Neural cell (in vitro differentiated cells): ENCODE measurements around the gene CLSTN3. TPM values are rescaled to one million over a fixed set of nuclear protein-coding genes. Genes with fewer than 3 reads are reported as not detected.

ENCODE experiments used
- H2AFZ ChIP-seq: fragments of 200-600, 300-800 bp; sonication (generic), shearing (Covaris generic); 2 replicates; pipeline ENCODE4 v1.6.0; 2014; ENCODE audit warnings: low read depth, mild to moderate bottlenecking, antibody characterized with exemption, low read length, moderate library complexity
- H3F3A ChIP-seq: fragments of 200-600 bp; shearing (Covaris generic); 2 replicates; pipeline ENCODE4 v1.6.1; 2016; ENCODE audit warnings: mild to moderate bottlenecking, moderate library complexity, mixed read lengths, antibody characterized with exemption, low read length; ENCODE audit not compliant: insufficient read depth, poor library complexity, severe bottlenecking
- H3K27ac ChIP-seq: fragments of 200-600, 300-800 bp; sonication (generic), shearing (Covaris generic); 2 replicates; pipeline ENCODE4 v1.5.1; 2014; ENCODE audit warnings: mild to moderate bottlenecking, low read length, moderate library complexity
- H3K27me3 ChIP-seq: fragments of 300-800, 200-600 bp; sonication (generic), shearing (Covaris generic); 2 replicates; pipeline ENCODE4 v1.6.0; 2014; ENCODE audit warnings: mild to moderate bottlenecking, low read depth, low read length, moderate library complexity; ENCODE audit not compliant: insufficient read depth
- H3K36me3 ChIP-seq: fragments of 300-800, 200-600 bp; sonication (generic), shearing (Covaris generic); 2 replicates; pipeline ENCODE4 v1.5.1; 2014; ENCODE audit warnings: mild to moderate bottlenecking, antibody characterized with exemption, low read length, moderate library complexity; ENCODE audit not compliant: insufficient read depth
- H3K4me2 ChIP-seq: fragments of 300-800, 200-600 bp; sonication (generic), shearing (Covaris generic); 2 replicates; pipeline ENCODE4 v1.6.0; 2014; ENCODE audit warnings: mild to moderate bottlenecking, low read length
- H3K4me3 ChIP-seq: fragments of 300-800, 200-600 bp; sonication (generic), shearing (Covaris generic); 2 replicates; pipeline ENCODE4 v1.5.1; 2014; ENCODE audit warnings: mild to moderate bottlenecking, low read length, moderate library complexity
- H3K79me2 ChIP-seq: fragments of 200-600 bp; shearing (Covaris generic); replicated peaks from 2 replicates; pipeline ENCODE4 v1.6.0; 2014; ENCODE audit warnings: mild to moderate bottlenecking, low read length, moderate library complexity; ENCODE audit not compliant: insufficient read depth
- H3K9ac ChIP-seq: fragments of 300-800, 200-600 bp; sonication (generic), shearing (Covaris generic); 2 replicates; pipeline ENCODE4 v1.6.1; 2016; ENCODE audit warnings: mild to moderate bottlenecking, low read length, mixed read lengths
- H3K9me2 ChIP-seq: fragments of 200-600 bp; shearing (Covaris generic); 2 replicates; pipeline ENCODE4 v1.6.1; 2016; ENCODE audit warnings: mild to moderate bottlenecking, low read length, mixed read lengths; ENCODE audit not compliant: insufficient read depth
- H3K9me3 ChIP-seq: fragments of 200-600, 300-800 bp; sonication (generic), shearing (Covaris generic); 2 replicates; pipeline ENCODE4 v1.6.1; 2016; ENCODE audit warnings: mild to moderate bottlenecking, mixed run types, low read length, moderate library complexity, mixed read lengths
- H4K20me1 ChIP-seq: fragments of 200-600 bp; shearing (Covaris generic); 2 replicates; pipeline ENCODE4 v1.6.1; 2016; ENCODE audit warnings: mild to moderate bottlenecking, mixed run types; ENCODE audit not compliant: insufficient read depth
- EP300 ChIP-seq: fragments of 450-650 bp; conservative IDR thresholded peaks from 2 replicates; pipeline ENCODE4 v1.6.1; 2014; ENCODE audit warnings: antibody characterized with exemption, mild to moderate bottlenecking, moderate library complexity; ENCODE audit not compliant: poor library complexity, severe bottlenecking
- EZH2 ChIP-seq: fragments of 200-600, 300-800 bp; shearing (Covaris generic), sonication (generic); IDR thresholded peaks from 2 replicates; pipeline ENCODE4 v1.6.1; 2014; ENCODE audit warnings: antibody characterized with exemption, low read length, borderline replicate concordance, mild to moderate bottlenecking; ENCODE audit not compliant: insufficient read depth, poor library complexity, severe bottlenecking
- MXI1 ChIP-seq: fragments of 450-650 bp; conservative IDR thresholded peaks from 2 replicates; pipeline ENCODE4 v1.6.1; 2014; ENCODE audit warnings: antibody characterized with exemption, mild to moderate bottlenecking; ENCODE audit not compliant: poor library complexity, severe bottlenecking
- POLR2AphosphoS5 ChIP-seq: IDR thresholded peaks from 2 replicates; pipeline ENCODE4 v1.6.1; 2012
- RAD21 ChIP-seq: fragments of 450-650 bp; conservative IDR thresholded peaks from 2 replicates; pipeline ENCODE4 v1.6.1; 2014; ENCODE audit warnings: antibody characterized with exemption, mild to moderate bottlenecking, moderate library complexity
- SMC3 ChIP-seq: fragments of 450-650 bp; conservative IDR thresholded peaks from 2 replicates; pipeline ENCODE4 v1.6.1; 2014; ENCODE audit warnings: antibody characterized with exemption, mild to moderate bottlenecking, moderate library complexity; ENCODE audit not compliant: poor library complexity
- TAF1 ChIP-seq: IDR thresholded peaks from 2 replicates; pipeline ENCODE4 v1.6.1; 2012; ENCODE audit warnings: low read depth
- polyA plus RNA-seq: library from polyadenylated mRNA; depleted of rRNA; stranded (reverse); fragments of >200 nt; gene quantifications from 2 replicates; pipeline ENCODE4 v1.2.3, GENCODE V29; 2014
- TF ChIP-seq, protein P1 (sequence below): fragments of 450-650 bp; IDR thresholded peaks from 2 replicates; pipeline ENCODE4 v1.5.1; 2014; ENCODE audit warnings: antibody characterized with exemption, mild to moderate bottlenecking, moderate library complexity; ENCODE audit not compliant: poor library complexity, severe bottlenecking
- TF ChIP-seq, protein P2 (sequence below): IDR thresholded peaks from 2 replicates; pipeline ENCODE4 v1.6.1; 2012; ENCODE audit warnings: borderline replicate concordance

CLSTN3 gene
- polyA plus RNA-seq, 1 donor from 2014 or later, result 61.0 TPM

DNA sequence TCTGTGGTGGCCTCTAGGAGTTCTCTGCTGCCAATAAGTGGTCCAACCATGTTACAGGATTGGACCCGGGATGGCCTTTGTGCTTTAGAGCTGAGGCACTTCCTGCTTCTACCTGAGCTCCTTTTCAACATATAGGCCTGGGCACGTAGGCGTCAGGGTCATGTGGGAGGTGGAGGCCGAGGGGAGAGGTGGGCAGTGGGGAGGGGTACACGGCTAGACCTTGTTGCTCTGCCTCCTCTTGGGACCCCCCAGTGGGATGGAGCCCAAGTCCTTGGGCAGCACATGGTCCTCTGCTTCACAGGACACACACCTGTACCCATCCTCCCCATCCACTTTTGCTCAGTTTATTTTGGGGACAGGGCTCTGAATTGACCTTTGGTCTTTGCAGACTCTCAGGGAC lies 8.8 kb upstream of the CLSTN3 start:
- Histone ChIP-seq H3K9me3 (no peaks in the 10 kb centered on the region), H3K27me3 (no peaks in the 10 kb centered on the region), H3K4me3 (no peak overlapping the region), H3K36me3 (no peaks in the 10 kb centered on the region), H3K9ac (no peak overlapping the region), H3K79me2 (no peaks in the 10 kb centered on the region), H3K4me2 (no peak overlapping the region), H3K9me2 (no peaks in the 10 kb centered on the region), H3F3A (no peaks in the 10 kb centered on the region), H3K27ac (no peak overlapping the region), H4K20me1 (no peaks in the 10 kb centered on the region), H2AFZ (no peak overlapping the region)
- TF ChIP-seq EP300 (no peak), MXI1 (no peak), EZH2 (no peak), POLR2AphosphoS5 (no peak)

DNA sequence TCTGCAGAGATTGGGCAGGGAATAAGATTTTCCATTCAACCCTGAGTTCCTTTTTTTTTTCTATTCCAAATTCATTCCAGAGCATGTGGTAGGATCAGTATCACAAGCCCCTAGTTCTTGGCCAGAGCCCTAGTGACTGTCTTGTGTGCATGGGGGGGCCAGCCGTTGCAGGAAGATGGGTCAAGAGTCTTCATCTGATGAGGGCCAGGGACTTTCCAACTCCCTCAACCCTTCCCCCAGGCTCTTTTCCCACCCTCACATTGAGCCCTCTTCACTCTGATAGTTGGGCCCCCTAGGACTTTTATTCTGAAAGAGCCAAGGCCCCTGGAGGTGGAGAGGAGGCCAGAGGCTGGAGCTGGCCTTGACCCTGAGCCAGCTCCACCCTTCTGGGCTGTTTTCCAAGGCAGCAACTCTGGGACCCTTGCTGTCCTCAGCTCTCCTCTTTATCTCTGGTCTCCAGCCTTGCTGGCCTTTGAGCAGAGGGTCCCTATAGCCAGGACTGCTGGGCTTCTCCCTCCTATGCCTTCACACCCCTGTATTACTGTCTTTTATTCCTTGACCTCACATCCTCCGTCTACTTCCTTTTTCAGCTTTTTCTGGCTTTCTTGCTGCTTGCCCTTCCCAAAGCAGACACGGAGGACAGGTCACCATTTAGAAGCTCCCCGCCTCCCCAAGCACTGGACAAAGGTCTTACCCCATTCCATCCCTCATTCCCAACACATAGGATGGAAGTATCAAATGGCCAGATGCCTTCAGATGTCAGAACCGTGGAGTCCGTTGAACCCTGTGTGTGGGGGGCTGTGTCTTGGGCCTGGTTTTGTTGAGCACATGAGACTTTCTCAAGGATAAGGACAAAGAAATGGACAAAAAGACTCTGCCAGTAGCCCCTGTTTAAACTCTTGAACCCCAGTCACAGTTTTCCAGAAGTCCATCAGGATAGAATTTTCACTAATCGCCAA lies 7.1 kb upstream of the CLSTN3 start:
- Histone ChIP-seq H3K4me3 (no peak overlapping the region), H3K36me3 (no peaks in the 10 kb centered on the region), H2AFZ (no peak overlapping the region), H3K27me3 (no peaks in the 10 kb centered on the region), H4K20me1 (no peaks in the 10 kb centered on the region), H3K9me2 (no peaks in the 10 kb centered on the region), H3K9me3 (no peaks in the 10 kb centered on the region), H3K9ac (no peak overlapping the region), H3F3A (no peaks in the 10 kb centered on the region), H3K79me2 (no peaks in the 10 kb centered on the region), H3K4me2 (no peak overlapping the region), H3K27ac (no peak overlapping the region)
- TF ChIP-seq TAF1 (no peak), EP300 (no peak), RAD21 (no peak), EZH2 (no peak), MXI1 (no peak), POLR2AphosphoS5 (no peak), SMC3 (no peak)
- TF ChIP-seq, protein P1, sequence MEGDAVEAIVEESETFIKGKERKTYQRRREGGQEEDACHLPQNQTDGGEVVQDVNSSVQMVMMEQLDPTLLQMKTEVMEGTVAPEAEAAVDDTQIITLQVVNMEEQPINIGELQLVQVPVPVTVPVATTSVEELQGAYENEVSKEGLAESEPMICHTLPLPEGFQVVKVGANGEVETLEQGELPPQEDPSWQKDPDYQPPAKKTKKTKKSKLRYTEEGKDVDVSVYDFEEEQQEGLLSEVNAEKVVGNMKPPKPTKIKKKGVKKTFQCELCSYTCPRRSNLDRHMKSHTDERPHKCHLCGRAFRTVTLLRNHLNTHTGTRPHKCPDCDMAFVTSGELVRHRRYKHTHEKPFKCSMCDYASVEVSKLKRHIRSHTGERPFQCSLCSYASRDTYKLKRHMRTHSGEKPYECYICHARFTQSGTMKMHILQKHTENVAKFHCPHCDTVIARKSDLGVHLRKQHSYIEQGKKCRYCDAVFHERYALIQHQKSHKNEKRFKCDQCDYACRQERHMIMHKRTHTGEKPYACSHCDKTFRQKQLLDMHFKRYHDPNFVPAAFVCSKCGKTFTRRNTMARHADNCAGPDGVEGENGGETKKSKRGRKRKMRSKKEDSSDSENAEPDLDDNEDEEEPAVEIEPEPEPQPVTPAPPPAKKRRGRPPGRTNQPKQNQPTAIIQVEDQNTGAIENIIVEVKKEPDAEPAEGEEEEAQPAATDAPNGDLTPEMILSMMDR, result no peak
- TF ChIP-seq, protein P2, sequence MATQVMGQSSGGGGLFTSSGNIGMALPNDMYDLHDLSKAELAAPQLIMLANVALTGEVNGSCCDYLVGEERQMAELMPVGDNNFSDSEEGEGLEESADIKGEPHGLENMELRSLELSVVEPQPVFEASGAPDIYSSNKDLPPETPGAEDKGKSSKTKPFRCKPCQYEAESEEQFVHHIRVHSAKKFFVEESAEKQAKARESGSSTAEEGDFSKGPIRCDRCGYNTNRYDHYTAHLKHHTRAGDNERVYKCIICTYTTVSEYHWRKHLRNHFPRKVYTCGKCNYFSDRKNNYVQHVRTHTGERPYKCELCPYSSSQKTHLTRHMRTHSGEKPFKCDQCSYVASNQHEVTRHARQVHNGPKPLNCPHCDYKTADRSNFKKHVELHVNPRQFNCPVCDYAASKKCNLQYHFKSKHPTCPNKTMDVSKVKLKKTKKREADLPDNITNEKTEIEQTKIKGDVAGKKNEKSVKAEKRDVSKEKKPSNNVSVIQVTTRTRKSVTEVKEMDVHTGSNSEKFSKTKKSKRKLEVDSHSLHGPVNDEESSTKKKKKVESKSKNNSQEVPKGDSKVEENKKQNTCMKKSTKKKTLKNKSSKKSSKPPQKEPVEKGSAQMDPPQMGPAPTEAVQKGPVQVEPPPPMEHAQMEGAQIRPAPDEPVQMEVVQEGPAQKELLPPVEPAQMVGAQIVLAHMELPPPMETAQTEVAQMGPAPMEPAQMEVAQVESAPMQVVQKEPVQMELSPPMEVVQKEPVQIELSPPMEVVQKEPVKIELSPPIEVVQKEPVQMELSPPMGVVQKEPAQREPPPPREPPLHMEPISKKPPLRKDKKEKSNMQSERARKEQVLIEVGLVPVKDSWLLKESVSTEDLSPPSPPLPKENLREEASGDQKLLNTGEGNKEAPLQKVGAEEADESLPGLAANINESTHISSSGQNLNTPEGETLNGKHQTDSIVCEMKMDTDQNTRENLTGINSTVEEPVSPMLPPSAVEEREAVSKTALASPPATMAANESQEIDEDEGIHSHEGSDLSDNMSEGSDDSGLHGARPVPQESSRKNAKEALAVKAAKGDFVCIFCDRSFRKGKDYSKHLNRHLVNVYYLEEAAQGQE, result no peak
